K562 (cell line): ENCODE measurements around the gene NCF2. TPM values are rescaled to one million over a fixed set of nuclear protein-coding genes. Genes with fewer than 3 reads are reported as not detected.

Source experiments
- ATAC-seq: fragments of 200-7000 bp; cut with Tn5 transposase; 3 replicates; pipeline ENCODE4 v1.9.1; 2020; ENCODE audit warnings: moderate library complexity
- BruUV-seq: library from RNA; stranded (reverse); fragments of 400-500 nt; replicated peaks from 2 replicates; lab custom pipeline; 2021; lab: Mats Ljungman, UMichigan
- CTCF ChIA-PET: fragments of 300-600 bp; formaldehyde crosslinking; extraction: SDS; loops from one replicate; lab custom pipeline; 2021; ENCODE audit warnings: low intra/inter-chr PET ratio; lab: Yijun Ruan, JAX
- POLR2A ChIA-PET: fragments of 300-600, 350-650 bp; sonication (Branson Sonifier 250); formaldehyde crosslinking; extraction: SDS; loops from one replicate; lab custom pipeline; 2021; ENCODE audit warnings: antibody characterized with exemption, inconsistent platforms; lab: Yijun Ruan, JAX
- DNase-seq, 4 experiments: peaks; one replicate each; pipeline versions ENCODE4 v3.0.0 to v3.0.0-alpha.2; 2011 to 2018; ENCODE audit warnings: low spot score in 3 of 4, mixed read lengths in 3 of 4; ENCODE audit errors: extremely low read depth in 1 of 4
- FAIRE-seq: peaks from 2 replicates; lab custom pipeline; 2011; peaks lifted over from hg19 to GRCh38; lab: Jason Lieb, UNC
- H2AFZ ChIP-seq: 2 replicates; pipeline ENCODE4 v1.6.0; 2011; ENCODE audit warnings: low read depth, low read length, control low read depth, inconsistent platforms
- H3K27ac ChIP-seq: fragments of 200-600 bp; 3 replicates; pipeline ENCODE4 v1.8.0; 2011; ENCODE audit warnings: low read depth, mild to moderate bottlenecking, control low read depth, inconsistent platforms, low read length, moderate library complexity, mixed read lengths; ENCODE audit errors: extremely low read depth
- H3K27me3 ChIP-seq, 2 experiments: fragments of 300-600 bp in 1 of 2; 2 replicates in 1 of 2; 3 replicates in 1 of 2; pipeline versions ENCODE4 v1.6.0 to v1.8.0; 2011; ENCODE audit warnings: inconsistent platforms in 2 of 2, low read length in 2 of 2, mild to moderate bottlenecking in 1 of 2, mixed read lengths in 1 of 2, moderate library complexity in 1 of 2; ENCODE audit not compliant: control insufficient read depth in 2 of 2, insufficient read depth in 2 of 2
- H3K36me3 ChIP-seq: fragments of 300-600 bp; 3 replicates; pipeline ENCODE4 v1.8.0; 2011; ENCODE audit warnings: mild to moderate bottlenecking, low read length, inconsistent platforms; ENCODE audit not compliant: control insufficient read depth, insufficient read depth
- H3K4me1 ChIP-seq, 2 experiments: fragments of 200-600 bp in 1 of 2; replicated peaks in 1 of 2; 2 replicates in 1 of 2; 3 replicates in 1 of 2; pipeline versions ENCODE4 v1.5.1 to v1.8.0; 2011; ENCODE audit warnings: inconsistent platforms in 2 of 2, low read length in 2 of 2, mild to moderate bottlenecking in 1 of 2, mixed read lengths in 1 of 2, moderate library complexity in 1 of 2; ENCODE audit not compliant: control insufficient read depth in 2 of 2, insufficient read depth in 2 of 2
- H3K4me2 ChIP-seq: 2 replicates; pipeline ENCODE4 v1.6.1; 2011; ENCODE audit warnings: low read length, control low read depth, inconsistent platforms, mixed read lengths; ENCODE audit not compliant: insufficient read depth
- H3K4me3 ChIP-seq: fragments of 200-600 bp; sonication (generic), shearing (Covaris generic); 2 replicates; pipeline ENCODE4 v1.5.1; 2016; ENCODE audit warnings: control low read depth, inconsistent platforms
- H3K79me2 ChIP-seq: fragments of 200-600 bp; 3 replicates; pipeline ENCODE4 v1.8.0; 2011; ENCODE audit warnings: low read length, inconsistent platforms; ENCODE audit not compliant: control insufficient read depth, insufficient read depth
- H3K9ac ChIP-seq, 2 experiments: 2 replicates each; pipeline versions ENCODE4 v1.6.0 to v1.6.1; 2011; ENCODE audit warnings: low read depth in 2 of 2, low read length in 2 of 2, control low read depth in 1 of 2, inconsistent platforms in 1 of 2, mild to moderate bottlenecking in 1 of 2, mixed read lengths in 1 of 2; ENCODE audit not compliant: insufficient read depth in 1 of 2
- H3K9me1 ChIP-seq: one replicate; pipeline ENCODE4 v1.6.0; 2011; ENCODE audit warnings: inconsistent platforms, mild to moderate bottlenecking, low read length, moderate library complexity; ENCODE audit not compliant: control insufficient read depth, insufficient read depth
- H3K9me3 ChIP-seq: replicated peaks from 2 replicates; pipeline ENCODE4 v1.5.1; 2011; ENCODE audit warnings: low read depth, low read length, inconsistent platforms; ENCODE audit not compliant: control insufficient read depth, insufficient read depth
- H4K20me1 ChIP-seq: replicated peaks from 2 replicates; pipeline ENCODE4 v1.6.1; 2011; ENCODE audit warnings: low read length, inconsistent platforms, mixed read lengths; ENCODE audit not compliant: control insufficient read depth, insufficient read depth
- ARNT ChIP-seq, 2 experiments: fragments of 450-650 bp; IDR thresholded peaks; 2 replicates each; pipeline ENCODE4 v1.6.1; 2016; ENCODE audit warnings: mild to moderate bottlenecking in 1 of 2
- BCOR ChIP-seq: fragments of 450-650 bp; IDR thresholded peaks from 2 replicates; pipeline ENCODE4 v1.6.1; 2016
- C11orf30 ChIP-seq: fragments of 450-650 bp; IDR thresholded peaks from 2 replicates; pipeline ENCODE4 v1.6.1; 2016; ENCODE audit warnings: low read depth, mild to moderate bottlenecking
- CREM ChIP-seq: IDR thresholded peaks from 2 replicates; pipeline ENCODE4 v1.6.1; 2014; ENCODE audit warnings: antibody characterized with exemption, low read depth
- ELF1 ChIP-seq: fragments of 200-800 bp; sonication (Bioruptor generic); IDR thresholded peaks from 2 replicates; pipeline ENCODE4 v1.6.1; 2016; ENCODE audit warnings: missing genetic modification characterization, missing compliant biosample characterization
- HOXB6 ChIP-seq: fragments of 250-450 bp; sonication (Bioruptor Pico); IDR thresholded peaks from 2 replicates; pipeline ENCODE4 v1.5.1; 2022; ENCODE audit warnings: mild to moderate bottlenecking, borderline replicate concordance
- MAFG ChIP-seq: fragments of 450-650 bp; conservative IDR thresholded peaks from 2 replicates; pipeline ENCODE4 v1.6.1; 2016; ENCODE audit warnings: missing genetic modification characterization, missing compliant biosample characterization
- MTA3 ChIP-seq: fragments of 450-650 bp; formaldehyde crosslinking; IDR thresholded peaks from 2 replicates; pipeline ENCODE4 v1.6.1; 2017; ENCODE audit warnings: mild to moderate bottlenecking, borderline replicate concordance
- STAT5A ChIP-seq: IDR thresholded peaks from 2 replicates; pipeline ENCODE4 v1.6.1; 2012; ENCODE audit warnings: low read length, inconsistent platforms, borderline replicate concordance
- ZNF316 ChIP-seq: fragments of 450-650 bp; IDR thresholded peaks from 2 replicates; pipeline ENCODE4 v1.6.1; 2016
- WGBS: fragments of 100-300 bp; shearing (Covaris generic); methylation state at CpG from one replicate; pipeline ENCODE4 v1.1.6; 2016; ENCODE audit warnings: low coverage, mixed read lengths; ENCODE audit not compliant: insufficient coverage; ENCODE audit errors: missing lambda C conversion rate; 5-methylcytosine and 5-hydroxymethylcytosine counted together
- in situ Hi-C: fragments of 300-500 bp; cut with MboI; formaldehyde crosslinking; loops from 4 replicates; pipeline ENCODE4 v1.15.0; 2018; ENCODE audit warnings: inconsistent platforms, mixed read lengths
- intact Hi-C: fragments of 100-400 bp; cut with micrococcal nuclease; formaldehyde crosslinking; loops from 2 replicates; pipeline ENCODE4 v1.14.2; 2022
- polyA plus RNA-seq, 8 experiments: library from polyadenylated mRNA; depleted of rRNA in 4 of 8; stranded (reverse) in 5 of 8; unstranded in 3 of 8; fragments of >200 nt; fragmentation: Nextera tagmentation in 2 of 8; fragmentation: Illumina TruSeq in 1 of 8; extraction: Ambion mirVana in 2 of 8; extraction: Trizol in 1 of 8; gene quantifications; 2 replicates each; pipeline versions ENCODE4 v1.2.1 to v1.2.3, GENCODE V29; 2011 to 2014; ENCODE audit warnings: inconsistent platforms in 1 of 8, missing spikeins in 1 of 8
- total RNA-seq, 7 experiments: library from RNA; depleted of rRNA in 6 of 7; stranded (reverse); fragments of >200 nt in 6 of 7; fragmentation: Illumina TruSeq in 2 of 7; extraction: Trizol in 2 of 7; gene quantifications; 2 replicates each; pipeline versions ENCODE4 v1.2.1 to v1.2.3, GENCODE V29; 2011 to 2021; ENCODE audit warnings: low replicate concordance in 1 of 7
- TF ChIP-seq, protein P1 (sequence below): IDR thresholded peaks from 2 replicates; pipeline ENCODE4 v1.6.1; 2016; ENCODE audit warnings: missing genetic modification characterization, missing compliant biosample characterization
- TF ChIP-seq, protein P2 (sequence below): fragments of 200-800 bp; sonication (Bioruptor generic); IDR thresholded peaks from 2 replicates; pipeline ENCODE4 v1.6.1; 2017; ENCODE audit warnings: missing genetic modification characterization, missing compliant biosample characterization
- TF ChIP-seq, protein P3 (sequence below), 2 experiments: fragments of 450-650 bp in 1 of 2; sonication (generic) in 1 of 2; formaldehyde crosslinking in 1 of 2; IDR thresholded peaks in 1 of 2; conservative IDR thresholded peaks in 1 of 2; 2 replicates each; pipeline versions ENCODE4 v1.6.1 to v1.8.1; 2016 to 2023; ENCODE audit warnings: mild to moderate bottlenecking in 2 of 2, moderate library complexity in 2 of 2, inconsistent platforms in 1 of 2, missing genetic modification reagents in 1 of 2
- TF ChIP-seq, protein P4 (sequence below): fragments of 250-450 bp; sonication (Bioruptor Pico); IDR thresholded peaks from 2 replicates; pipeline ENCODE4 v1.5.0; 2021
- TF ChIP-seq, protein P5 (sequence below): IDR thresholded peaks from 2 replicates; pipeline ENCODE4 v1.6.1; 2011; ENCODE audit not compliant: insufficient read length; ENCODE audit errors: extremely low read depth

The NCF2 gene
- total and polyA plus RNA-seq, 9 of the 15 experiments (the other 6 are each of a cell fraction or from before 2014, with no cell fraction given), result 0.07 to 0.54 (median 0.16) TPM; not detected in 3

DNA sequence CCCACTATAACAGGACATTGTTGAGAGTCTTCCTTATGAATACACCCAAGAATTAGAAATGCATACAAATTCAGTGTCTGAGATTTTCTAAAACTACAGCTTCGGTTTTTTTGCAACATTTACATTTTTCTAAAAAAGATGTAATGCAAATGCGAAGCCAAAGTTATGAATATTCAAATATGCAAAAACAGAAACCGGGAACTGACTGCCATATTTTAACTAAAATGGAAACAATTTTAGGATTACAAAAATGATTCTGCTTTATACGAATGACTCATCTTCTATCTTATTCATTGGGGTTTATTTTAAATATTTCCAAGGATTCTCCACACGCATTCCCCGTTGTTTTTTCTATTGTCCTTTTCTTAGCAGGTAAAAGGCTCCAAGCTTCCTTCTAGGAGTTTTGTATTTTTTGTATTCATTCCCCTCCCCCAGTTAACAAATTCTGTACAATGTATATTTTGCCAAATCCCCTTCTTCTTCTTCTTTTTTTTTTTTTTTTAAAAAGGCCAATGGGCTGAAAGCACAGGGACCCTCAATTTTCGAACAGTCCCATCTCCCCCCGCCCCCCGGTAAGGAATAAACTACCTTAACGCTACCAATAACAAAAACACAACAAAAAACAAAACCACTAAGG is 44.3 kb upstream of the NCF2 start:
- Histone ChIP-seq H3K27me3 (peaks cover 0 to 7% of the 10 kb centered on the region in 2 experiments; a peak in 1 of 5 replicates), H3K4me1 (peaks cover 0 to 15% of the 10 kb centered on the region in 2 experiments; a peak in 4 of 5 replicates), H3K4me2 (peak overlapping the region; percentile 90), H2AFZ (peak overlapping the region; percentile 90), H3K4me3 (peak overlapping the region; percentile 77), H3K27ac (peak overlapping the region; percentile 73), H4K20me1 (no peaks in the 10 kb centered on the region), H3K9me3 (no peaks in the 10 kb centered on the region), H3K9me1 (no peaks in the 10 kb centered on the region), H3K36me3 (peaks cover 24% of the 10 kb centered on the region), H3K79me2 (peaks cover 39% of the 10 kb centered on the region), H3K9ac (peak overlapping the region; percentile 79 to 95)
- WGBS, result 1% methylated on average over 10 of the region's 10 CpGs
- in situ Hi-C loops (no loop called here), intact Hi-C loops (loop anchor here (1.0 to 10.0 kb wide), 2 partner anchors 161 to 420 kb away; partner anchors contain the start of gene TSEN15)
- no peak for FAIRE-seq
- no peak for ATAC-seq
- ChIA-PET POLR2A (interaction anchor here (0.9 to 1.5 kb wide), 3 partner anchors 11 to 672 kb away, joined by 3 to 5 read pairs (median 3); no protein-coding TSS in a partner anchor), CTCF (interaction anchor here (0.7 kb wide), 2 partner anchors 13 to 221 kb away, joined by 3 read pairs; no protein-coding TSS in a partner anchor)
- TSS peak; percentile 49 for BruUV-seq
- DNase-seq, result no peak
- TF ChIP-seq, protein P1, sequence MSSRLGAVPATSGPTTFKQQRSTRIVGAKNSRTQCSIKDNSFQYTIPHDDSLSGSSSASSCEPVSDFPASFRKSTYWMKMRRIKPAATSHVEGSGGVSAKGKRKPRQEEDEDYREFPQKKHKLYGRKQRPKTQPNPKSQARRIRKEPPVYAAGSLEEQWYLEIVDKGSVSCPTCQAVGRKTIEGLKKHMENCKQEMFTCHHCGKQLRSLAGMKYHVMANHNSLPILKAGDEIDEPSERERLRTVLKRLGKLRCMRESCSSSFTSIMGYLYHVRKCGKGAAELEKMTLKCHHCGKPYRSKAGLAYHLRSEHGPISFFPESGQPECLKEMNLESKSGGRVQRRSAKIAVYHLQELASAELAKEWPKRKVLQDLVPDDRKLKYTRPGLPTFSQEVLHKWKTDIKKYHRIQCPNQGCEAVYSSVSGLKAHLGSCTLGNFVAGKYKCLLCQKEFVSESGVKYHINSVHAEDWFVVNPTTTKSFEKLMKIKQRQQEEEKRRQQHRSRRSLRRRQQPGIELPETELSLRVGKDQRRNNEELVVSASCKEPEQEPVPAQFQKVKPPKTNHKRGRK, result peak; percentile 84
- TF ChIP-seq ARNT (IDR thresholded peaks at IDR 0.05) (peak in 1 of 2 experiments; percentile 57; a peak in 1 of 4 replicates), BCOR (no peak), MAFG (tag) (0 out of 2 replicates have a peak, but pooled peaks have one; percentile 32), STAT5A (no peak), ZNF316 (peak; percentile 80), C11orf30 (peak; percentile 64), MTA3 (0 out of 2 replicates have a peak, but pooled peaks have one; percentile 10), ELF1 (tag) (0 out of 2 replicates have a peak, but pooled peaks have one; percentile 3), CREM (no peak), HOXB6 (no peak)
- TF ChIP-seq, protein P2, sequence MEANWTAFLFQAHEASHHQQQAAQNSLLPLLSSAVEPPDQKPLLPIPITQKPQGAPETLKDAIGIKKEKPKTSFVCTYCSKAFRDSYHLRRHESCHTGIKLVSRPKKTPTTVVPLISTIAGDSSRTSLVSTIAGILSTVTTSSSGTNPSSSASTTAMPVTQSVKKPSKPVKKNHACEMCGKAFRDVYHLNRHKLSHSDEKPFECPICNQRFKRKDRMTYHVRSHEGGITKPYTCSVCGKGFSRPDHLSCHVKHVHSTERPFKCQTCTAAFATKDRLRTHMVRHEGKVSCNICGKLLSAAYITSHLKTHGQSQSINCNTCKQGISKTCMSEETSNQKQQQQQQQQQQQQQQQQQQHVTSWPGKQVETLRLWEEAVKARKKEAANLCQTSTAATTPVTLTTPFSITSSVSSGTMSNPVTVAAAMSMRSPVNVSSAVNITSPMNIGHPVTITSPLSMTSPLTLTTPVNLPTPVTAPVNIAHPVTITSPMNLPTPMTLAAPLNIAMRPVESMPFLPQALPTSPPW (CRISPR knock-in tag), result 0 out of 2 replicates have a peak, but pooled peaks have one; percentile 21
- TF ChIP-seq, protein P3, sequence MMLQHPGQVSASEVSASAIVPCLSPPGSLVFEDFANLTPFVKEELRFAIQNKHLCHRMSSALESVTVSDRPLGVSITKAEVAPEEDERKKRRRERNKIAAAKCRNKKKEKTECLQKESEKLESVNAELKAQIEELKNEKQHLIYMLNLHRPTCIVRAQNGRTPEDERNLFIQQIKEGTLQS (IDR thresholded peaks at IDR 0.05), result peak; percentile 44; the same call in 1 of the 2 replicates
- TF ChIP-seq, protein P3 (CRISPR knock-in tag; conservative IDR thresholded peaks at IDR 0.05), result no peak
- TF ChIP-seq, protein P4, sequence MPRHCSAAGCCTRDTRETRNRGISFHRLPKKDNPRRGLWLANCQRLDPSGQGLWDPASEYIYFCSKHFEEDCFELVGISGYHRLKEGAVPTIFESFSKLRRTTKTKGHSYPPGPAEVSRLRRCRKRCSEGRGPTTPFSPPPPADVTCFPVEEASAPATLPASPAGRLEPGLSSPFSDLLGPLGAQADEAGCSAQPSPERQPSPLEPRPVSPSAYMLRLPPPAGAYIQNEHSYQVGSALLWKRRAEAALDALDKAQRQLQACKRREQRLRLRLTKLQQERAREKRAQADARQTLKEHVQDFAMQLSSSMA (CRISPR knock-in tag), result no peak
- TF ChIP-seq, protein P5, sequence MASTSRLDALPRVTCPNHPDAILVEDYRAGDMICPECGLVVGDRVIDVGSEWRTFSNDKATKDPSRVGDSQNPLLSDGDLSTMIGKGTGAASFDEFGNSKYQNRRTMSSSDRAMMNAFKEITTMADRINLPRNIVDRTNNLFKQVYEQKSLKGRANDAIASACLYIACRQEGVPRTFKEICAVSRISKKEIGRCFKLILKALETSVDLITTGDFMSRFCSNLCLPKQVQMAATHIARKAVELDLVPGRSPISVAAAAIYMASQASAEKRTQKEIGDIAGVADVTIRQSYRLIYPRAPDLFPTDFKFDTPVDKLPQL, result no peak
